GDM1 (cell line): ENCODE data around the gene WDR87.
"Not testable (repeated sequence)": the region's sequence is repeated elsewhere in the genome, so short reads cannot be mapped to it uniquely, and the experiment has no call there.

Experiments
- DNase-seq: peaks from one replicate; lab custom pipeline; 2025; lab: John Stamatoyannopoulos, UW

WDR87 gene

GRCh38 chr19:37877147-37877546, 29.2 kb downstream of the WDR87 start:
- DNase-seq = no peak

GRCh38 chr19:37876032-37876431, 30.4 kb downstream of the WDR87 start:
- DNase-seq = no peak

GRCh38 chr19:37874784-37875183, 31.6 kb downstream of the WDR87 start:
- DNase-seq = no peak

DNA sequence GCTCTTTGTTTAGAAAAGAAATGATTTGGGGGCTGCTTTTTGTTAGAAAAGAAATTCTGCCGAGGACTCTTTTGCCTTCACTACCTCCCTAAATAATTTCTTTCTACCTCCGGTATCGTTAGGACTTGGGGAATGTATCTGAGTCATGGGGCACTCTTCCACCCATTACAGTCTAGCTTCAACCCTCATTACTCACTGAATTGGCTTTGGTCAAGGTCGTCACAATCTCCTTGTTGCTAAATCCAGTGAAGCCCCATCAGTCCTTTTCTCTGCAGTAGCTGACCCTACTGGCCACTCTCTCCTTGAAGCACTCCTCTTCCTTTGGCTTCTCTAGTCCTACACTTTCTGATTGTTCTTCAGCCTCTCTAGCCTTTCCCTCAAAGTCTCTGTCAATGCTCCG, 34.0 kb downstream of the WDR87 start:
- no peak for DNase-seq

GRCh38 chr19:37869766-37870340, 36.5 kb downstream of the WDR87 start:
- no peak for DNase-seq

DNA sequence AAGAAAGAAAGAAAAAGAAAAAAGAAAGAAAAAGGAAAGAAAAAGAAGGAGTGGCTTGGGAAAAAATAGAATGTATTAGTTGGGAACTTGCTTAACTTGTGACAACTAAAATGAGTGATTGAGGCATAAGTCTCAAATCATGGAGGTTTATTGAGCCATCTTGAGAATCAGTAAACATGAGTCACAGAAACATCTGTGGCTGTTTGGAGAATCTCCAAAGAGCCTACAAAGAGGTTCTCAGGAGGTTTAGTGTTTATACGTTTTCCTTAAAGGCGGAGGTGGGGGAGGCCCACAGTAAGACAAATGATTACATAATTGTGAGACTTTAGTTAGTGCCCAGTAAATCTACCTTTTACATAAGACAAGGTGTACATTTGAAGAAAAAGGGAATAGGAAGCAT, 38.6 kb downstream of the WDR87 start:
- DNase-seq = no peak

GRCh38 chr19:37865930-37866329, 40.5 kb downstream of the WDR87 start:
- not testable (repeated sequence) for DNase-seq

DNA sequence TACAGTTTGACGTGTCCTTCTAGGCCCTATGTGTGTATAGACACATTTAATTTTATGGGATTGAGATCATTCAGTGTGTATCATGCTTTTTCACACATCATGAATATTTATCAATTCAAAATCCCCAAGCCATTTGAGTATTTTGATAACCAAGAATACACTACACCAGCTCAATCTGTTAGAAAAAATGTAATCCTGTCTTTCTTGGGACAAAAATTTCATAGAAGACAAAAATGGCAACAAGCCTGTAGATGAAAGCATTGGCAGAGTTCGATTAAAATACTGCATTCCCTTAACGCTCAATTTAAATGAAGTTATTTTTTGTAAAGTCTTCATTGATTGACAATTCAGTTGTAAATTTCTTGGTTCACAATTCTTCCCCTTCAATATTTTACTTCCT, 41.9 kb downstream of the WDR87 start:
- no peak for DNase-seq

DNA sequence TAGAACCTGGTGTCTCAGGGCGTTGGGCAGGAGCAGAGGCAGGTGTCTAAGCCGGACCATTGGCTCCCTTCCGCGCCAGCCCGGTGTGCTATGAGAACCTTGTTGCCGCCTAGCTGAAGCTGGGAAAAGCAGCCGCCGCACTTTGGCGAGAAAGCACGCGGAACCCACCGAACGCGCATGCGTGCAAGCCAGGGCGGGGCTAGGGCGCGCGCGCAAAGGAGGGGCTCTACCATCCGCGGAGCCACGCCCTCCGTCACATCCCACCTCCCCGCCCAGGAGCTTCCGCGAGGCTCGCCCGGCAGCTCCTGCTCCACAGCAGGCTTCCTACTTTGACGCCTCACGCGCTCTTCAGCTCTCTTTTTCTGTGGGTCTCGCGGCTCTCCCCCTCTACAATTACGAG, 51.3 kb downstream of the WDR87 start:
- no peak for DNase-seq

DNA sequence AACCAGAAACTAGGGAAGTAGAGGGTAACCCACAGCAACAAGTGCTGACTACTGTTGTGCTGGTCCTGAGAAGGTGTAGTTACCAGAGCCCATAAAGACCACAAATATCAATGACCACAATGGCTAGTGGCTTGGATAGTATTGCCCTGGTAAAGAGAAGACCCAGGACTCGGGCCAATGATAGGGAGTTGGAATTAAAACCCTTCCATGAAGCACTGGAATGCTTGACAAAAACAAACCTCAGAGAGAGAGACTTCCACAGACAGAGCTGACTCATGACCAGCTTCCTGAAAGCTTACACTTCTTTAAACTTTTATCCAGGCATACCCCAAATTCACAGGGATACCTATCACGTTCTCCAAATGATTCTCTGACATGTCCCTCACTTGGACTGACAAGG, 60.5 kb downstream of the WDR87 start:
- no peak for DNase-seq
